ENCODE data around the gene XXYLT1. TPM values are rescaled to one million over a fixed set of nuclear protein-coding genes. Genes with fewer than 3 reads are reported as not detected.
"Not testable (repeated sequence)": the region's sequence is repeated elsewhere in the genome, so short reads cannot be mapped to it uniquely, and the experiment has no call there.

The XXYLT1 gene
- total and polyA plus RNA-seq, 2 of the 8 experiments (the other 6 are each of a cell fraction or from before 2014, with no cell fraction given), result 18.9 to 23.8 TPM

GRCh38 chr3:195087840-195088601 lies 182.9 kb downstream of the XXYLT1 start:
- H4K8ac ChIP-seq (ENCODE audit: extremely low read depth, insufficient read depth, low read length); H3K14ac ChIP-seq (ENCODE audit: insufficient read length); H3K18ac ChIP-seq (ENCODE audit: extremely low read depth, low read length); H4K20me1 ChIP-seq (replicated peaks in 1 of 2; ENCODE audit: control insufficient read depth in 1 of 2, insufficient read depth in 2 of 2, low read length in 2 of 2); H3K27me3 ChIP-seq (replicated peaks in 1 of 4; ENCODE audit: control insufficient read depth in 3 of 4, extremely low read depth in 1 of 4, insufficient read depth in 3 of 4, low read length in 3 of 4); H3K23ac ChIP-seq (ENCODE audit: insufficient read length); H3K4ac ChIP-seq (replicated peaks; ENCODE audit: insufficient read length, low read depth, low read length); H2BK120ac ChIP-seq (replicated peaks; ENCODE audit: low read depth, low read length); H2BK20ac ChIP-seq (ENCODE audit: low read length); H3K9me3 ChIP-seq (ENCODE audit: insufficient read depth in 2 of 2, low read depth in 1 of 2, low read length in 1 of 2); H4K91ac ChIP-seq (replicated peaks; ENCODE audit: insufficient read length, low read length); H3K79me2 ChIP-seq (ENCODE audit: control insufficient read depth in 1 of 2, insufficient read depth in 2 of 2, low read length in 2 of 2); H3K56ac ChIP-seq (replicated peaks; ENCODE audit: insufficient read length, low read depth, low read length); H3K79me1 ChIP-seq (ENCODE audit: low read depth, low read length); FAIRE-seq; H3K23me2 ChIP-seq (ENCODE audit: low read depth, low read length); H2AFZ ChIP-seq (ENCODE audit: low read length); H2BK15ac ChIP-seq (ENCODE audit: low read length); H2BK5ac ChIP-seq (ENCODE audit: low read depth, low read length); H2AK5ac ChIP-seq (ENCODE audit: low read depth, low read length); H4K5ac ChIP-seq (ENCODE audit: insufficient read length, low read depth, low read length); H3K36me3 ChIP-seq (ENCODE audit: control insufficient read depth in 2 of 4, insufficient read depth in 4 of 4, low read length in 3 of 4): not testable (repeated sequence)
- Histone ChIP-seq H3K27ac (ENCODE audit: low read depth, low read length) (peak overlapping the region; percentile 15; the same call in 1 of the 2 replicates), H3K9ac (replicated peaks in 1 of 4; ENCODE audit: extremely low read depth in 1 of 4, low read depth in 3 of 4, low read length in 3 of 4) (peak overlapping the region in 3 of 4 experiments; percentile 38 to 67 (median 56); a peak in 5 of 7 replicates), H3K4me2 (ENCODE audit: insufficient read depth in 1 of 2, low read depth in 2 of 2, low read length in 2 of 2) (peak overlapping the region; percentile 63 to 74), H2BK12ac (ENCODE audit: low read depth, low read length) (0 out of 2 replicates have a peak overlapping the region, but pooled peaks have one; percentile 17), H3K4me1 (replicated peaks in 1 of 4; ENCODE audit: control insufficient read depth in 3 of 4, insufficient read depth in 4 of 4, low read length in 3 of 4) (peaks cover 0 to 16% (median 12%) of the 10 kb centered on the region in 4 experiments; a peak in 6 of 7 replicates), H3K4me3 (ENCODE audit: extremely low read depth in 1 of 4, insufficient read depth in 2 of 4, low read depth in 3 of 4, low read length in 4 of 4) (peak overlapping the region; percentile 40 to 59 (median 48); a peak in 7 of 8 replicates)
- peak in 1 of 2 experiments; percentile 74 for DNase-seq (ENCODE audit: low read depth in 1 of 2, low spot score in 2 of 2)
- POLR2A ChIA-PET (ENCODE audit: partially characterized antibody), result interaction anchor here (0.7 to 2.9 kb wide), 7 partner anchors 11 to 173 kb away, joined by 3 to 9 read pairs (median 4); no protein-coding TSS in a partner anchor
- CTCF ChIA-PET (ENCODE audit: partially characterized antibody), result interaction anchor here (1.0 to 3.2 kb wide), 9 partner anchors 9 to 401 kb away, joined by 3 to 19 read pairs (median 3); no protein-coding TSS in a partner anchor
- 4% methylated on average over 12 of the region's 25 CpGs; no CpG with 5 or more reads in 1 of the 2 experiments for WGBS, 2 experiments (ENCODE audit: extremely low coverage in 1 of 2, insufficient coverage in 1 of 2, insufficient read length in 1 of 2, insufficient replicate concordance in 2 of 2, low coverage in 1 of 2, low lambda C conversion rate in 2 of 2, missing lambda C conversion rate in 1 of 2)
